PC-3 (cell line): ENCODE results near the gene ADTRP. TPM values are rescaled to one million over a fixed set of nuclear protein-coding genes. Genes with fewer than 3 reads are reported as not detected.

ENCODE experiments used
- ATAC-seq: fragments of 200-7000 bp; cut with Tn5 transposase; 2 replicates; pipeline ENCODE4 v1.9.1; 2020; ENCODE audit warnings: mild to moderate bottlenecking, moderate library complexity
- BruUV-seq: library from RNA; stranded (reverse); fragments of 400-500 nt; replicated peaks from 2 replicates; lab custom pipeline; 2021; lab: Mats Ljungman, UMichigan
- CTCF ChIA-PET: fragments of 300-600 bp; sonication (Branson Sonifier 250); formaldehyde crosslinking; loops from one replicate; lab custom pipeline; 2022; ENCODE audit warnings: antibody characterized with exemption; lab: Charles Lee
- POLR2A ChIA-PET: fragments of 300-600 bp; sonication (Branson Sonifier 250); formaldehyde crosslinking; loops from one replicate; lab custom pipeline; 2022; ENCODE audit warnings: antibody characterized with exemption; ENCODE audit not compliant: unreplicated experiment; lab: Charles Lee
- DNase-seq: peaks from one replicate; pipeline ENCODE4 v3.0.0-alpha.2; 2015
- H2AFZ ChIP-seq: fragments of 300-600 bp; sonication (generic); 2 replicates; pipeline ENCODE4 v1.6.0; 2016; ENCODE audit warnings: antibody characterized with exemption, low read length
- H3F3A ChIP-seq: fragments of 300-600 bp; sonication (generic); one replicate; pipeline ENCODE4 v1.6.0; 2017; ENCODE audit warnings: antibody characterized with exemption, low read length, control low read depth, mild to moderate bottlenecking; ENCODE audit not compliant: unreplicated experiment
- H3K27ac ChIP-seq: fragments of 300-600 bp; sonication (generic); 2 replicates; pipeline ENCODE4 v1.5.1; 2016; ENCODE audit warnings: mild to moderate bottlenecking, low read length
- H3K27me3 ChIP-seq: fragments of 300-600 bp; sonication (generic); 2 replicates; pipeline ENCODE4 v1.6.1; 2016; ENCODE audit warnings: low read length, mixed read lengths
- H3K36me3 ChIP-seq: fragments of 300-600 bp; sonication (generic); 2 replicates; pipeline ENCODE4 v1.6.1; 2016; ENCODE audit warnings: low read depth, mixed run types, low read length, mixed read lengths
- H3K4me1 ChIP-seq: fragments of 300-600 bp; sonication (generic); 2 replicates; pipeline ENCODE4 v1.5.1; 2016; ENCODE audit warnings: low read length; ENCODE audit not compliant: insufficient read depth
- H3K4me2 ChIP-seq: fragments of 300-600 bp; sonication (generic); 2 replicates; pipeline ENCODE4 v1.6.0; 2016; ENCODE audit warnings: low read length
- H3K4me3 ChIP-seq: fragments of 300-600 bp; sonication (generic); 2 replicates; pipeline ENCODE4 v1.5.1; 2016; ENCODE audit warnings: mild to moderate bottlenecking, low read length, mixed read lengths
- H3K79me2 ChIP-seq: fragments of 300-600 bp; sonication (generic); 2 replicates; pipeline ENCODE4 v1.6.1; 2017; ENCODE audit warnings: low read length, mixed read lengths
- H3K9ac ChIP-seq: fragments of 300-600 bp; sonication (generic); 2 replicates; pipeline ENCODE4 v1.6.0; 2016; ENCODE audit warnings: mild to moderate bottlenecking, low read length
- H3K9me2 ChIP-seq: fragments of 300-600 bp; sonication (generic); replicated peaks from 2 replicates; pipeline ENCODE4 v1.6.1; 2016; ENCODE audit warnings: mixed run types, low read length, mixed read lengths
- H3K9me3 ChIP-seq: fragments of 300-600 bp; sonication (generic); 2 replicates; pipeline ENCODE4 v1.6.1; 2016; ENCODE audit warnings: low read length, mixed read lengths
- H4K20me1 ChIP-seq: fragments of 300-600 bp; sonication (generic); 2 replicates; pipeline ENCODE4 v1.6.1; 2016; ENCODE audit warnings: low read length, mixed read lengths
- EZH2 ChIP-seq: fragments of 300-600 bp; sonication (generic); IDR thresholded peaks from one replicate; pipeline ENCODE4 v1.6.1; 2017; ENCODE audit warnings: antibody characterized with exemption, mild to moderate bottlenecking, low read length; ENCODE audit not compliant: unreplicated experiment
- EZH2phosphoT487 ChIP-seq: fragments of 300-600 bp; sonication (generic); IDR thresholded peaks from 2 replicates; pipeline ENCODE4 v1.6.1; 2018; ENCODE audit warnings: mild to moderate bottlenecking, antibody characterized with exemption, low read length, borderline replicate concordance
- intact Hi-C: fragments of 100-400 bp; cut with micrococcal nuclease; formaldehyde crosslinking; loops from 2 replicates; pipeline ENCODE4 v1.9.0; 2023
- total RNA-seq: library from RNA; depleted of rRNA; stranded (reverse); fragments of >200 nt; gene quantifications from 2 replicates; pipeline ENCODE4 v1.2.3, GENCODE V29; 2014
- TF ChIP-seq, protein P1 (sequence below): fragments of 300-600 bp; sonication (generic); conservative IDR thresholded peaks from 2 replicates; pipeline ENCODE4 v1.5.1; 2017; ENCODE audit warnings: antibody characterized with exemption, low read depth, mild to moderate bottlenecking, low read length

Gene ADTRP
- total RNA-seq, 1 experiment from 2014 or later = not detected

DNA sequence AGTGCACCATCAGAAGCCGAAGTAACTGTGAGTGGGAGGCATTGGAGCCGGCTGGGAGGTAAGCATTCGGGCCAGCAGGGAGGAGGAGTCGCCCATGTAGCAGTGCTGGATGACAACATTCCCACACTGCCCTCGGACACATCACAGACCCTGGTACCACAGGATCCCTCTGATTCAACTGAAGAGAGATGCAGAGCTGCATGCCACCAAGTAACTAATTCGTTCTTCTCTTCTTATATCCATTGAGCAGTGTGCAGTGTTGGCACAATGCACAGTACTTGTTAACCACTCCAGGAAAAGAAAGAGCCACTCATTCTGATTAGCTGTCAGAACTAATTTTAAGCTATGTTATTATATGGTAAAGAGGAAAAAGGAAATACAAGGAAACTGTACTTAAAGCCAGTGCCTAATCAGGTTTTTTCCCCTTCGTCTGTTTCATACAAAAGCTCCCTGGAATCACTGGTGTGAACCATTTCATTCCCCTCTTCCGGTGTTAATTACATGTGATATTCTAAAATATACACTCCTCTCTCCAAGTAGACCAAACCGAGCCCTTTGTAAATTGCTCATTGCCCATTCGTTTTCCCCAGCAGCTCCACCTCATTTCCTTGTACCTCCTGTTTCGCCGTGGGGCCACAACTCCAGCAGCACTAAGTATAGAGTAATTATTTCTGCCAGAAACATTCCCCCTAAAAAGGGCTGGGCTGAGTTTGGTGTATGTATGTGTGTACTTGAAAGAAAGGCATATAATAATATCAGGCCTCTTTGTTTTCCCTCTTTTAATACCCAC is 32.4 kb upstream of the ADTRP start:
- no TSS peak for BruUV-seq
- peaks cover 12% of the 10 kb centered on the region for H3K4me1 ChIP-seq
- no peak overlapping the region for H3K4me2 ChIP-seq
- H3K79me2 ChIP-seq = no peaks in the 10 kb centered on the region
- POLR2A ChIA-PET = interaction anchor here (0.6 kb wide), 1 partner anchor 79 kb away, joined by 3 read pairs; no protein-coding TSS in a partner anchor
- DNase-seq (no peak), ATAC-seq (no peak)
- H3K4me3 ChIP-seq = no peak overlapping the region
- TF ChIP-seq, protein P1, sequence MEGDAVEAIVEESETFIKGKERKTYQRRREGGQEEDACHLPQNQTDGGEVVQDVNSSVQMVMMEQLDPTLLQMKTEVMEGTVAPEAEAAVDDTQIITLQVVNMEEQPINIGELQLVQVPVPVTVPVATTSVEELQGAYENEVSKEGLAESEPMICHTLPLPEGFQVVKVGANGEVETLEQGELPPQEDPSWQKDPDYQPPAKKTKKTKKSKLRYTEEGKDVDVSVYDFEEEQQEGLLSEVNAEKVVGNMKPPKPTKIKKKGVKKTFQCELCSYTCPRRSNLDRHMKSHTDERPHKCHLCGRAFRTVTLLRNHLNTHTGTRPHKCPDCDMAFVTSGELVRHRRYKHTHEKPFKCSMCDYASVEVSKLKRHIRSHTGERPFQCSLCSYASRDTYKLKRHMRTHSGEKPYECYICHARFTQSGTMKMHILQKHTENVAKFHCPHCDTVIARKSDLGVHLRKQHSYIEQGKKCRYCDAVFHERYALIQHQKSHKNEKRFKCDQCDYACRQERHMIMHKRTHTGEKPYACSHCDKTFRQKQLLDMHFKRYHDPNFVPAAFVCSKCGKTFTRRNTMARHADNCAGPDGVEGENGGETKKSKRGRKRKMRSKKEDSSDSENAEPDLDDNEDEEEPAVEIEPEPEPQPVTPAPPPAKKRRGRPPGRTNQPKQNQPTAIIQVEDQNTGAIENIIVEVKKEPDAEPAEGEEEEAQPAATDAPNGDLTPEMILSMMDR = no peak
- TF ChIP-seq EZH2 (no peak), EZH2phosphoT487 (no peak)
- no peaks in the 10 kb centered on the region for H3K9me3 ChIP-seq
- CTCF ChIA-PET = no interaction called here
- H3K27me3 ChIP-seq = no peaks in the 10 kb centered on the region
- no peaks in the 10 kb centered on the region for H3K9me2 ChIP-seq
- no peaks in the 10 kb centered on the region for H3F3A ChIP-seq
- no peak overlapping the region for H2AFZ ChIP-seq
- no peak overlapping the region for H3K27ac ChIP-seq
- H3K9ac ChIP-seq = no peak overlapping the region
- intact Hi-C loops = no loop called here
- H4K20me1 ChIP-seq = no peaks in the 10 kb centered on the region
- no peaks in the 10 kb centered on the region for H3K36me3 ChIP-seq

DNA sequence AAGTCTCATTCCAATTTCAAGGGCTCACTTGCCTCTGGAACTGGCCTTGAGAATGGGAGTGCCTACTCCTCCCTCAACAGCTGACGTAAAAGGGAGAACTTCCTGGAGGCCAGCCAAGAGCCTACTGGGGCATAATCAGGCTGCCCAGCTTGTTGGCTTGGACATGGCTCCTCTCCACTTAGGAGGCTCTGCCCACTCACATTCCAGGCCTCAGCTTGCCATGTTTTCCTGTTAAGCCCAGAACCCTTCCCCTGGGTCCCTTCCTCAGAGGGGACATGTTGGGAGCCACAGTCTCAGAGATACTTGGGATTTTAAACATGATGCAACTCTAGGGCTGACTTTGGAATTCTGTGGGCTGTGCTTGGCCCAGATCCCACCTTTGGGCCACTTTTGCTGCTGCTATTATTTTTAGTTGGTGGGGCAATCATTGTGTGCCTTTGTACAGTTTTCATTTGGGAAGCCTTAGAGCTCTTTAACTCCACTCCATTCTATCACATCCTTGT is 31.5 kb upstream of the ADTRP start:
- BruUV-seq = no TSS peak
- POLR2A ChIA-PET = no interaction called here
- no peaks in the 10 kb centered on the region for H3K9me3 ChIP-seq
- ATAC-seq (no peak), DNase-seq (peak; percentile 20)
- no peak overlapping the region for H3K4me2 ChIP-seq
- peaks cover 3% of the 10 kb centered on the region for H3K4me1 ChIP-seq
- intact Hi-C loops = no loop called here
- H3K9me2 ChIP-seq = no peaks in the 10 kb centered on the region
- H4K20me1 ChIP-seq = no peaks in the 10 kb centered on the region
- TF ChIP-seq EZH2 = no peak
- TF ChIP-seq, protein P1 = no peak
- no peak for TF ChIP-seq EZH2phosphoT487
- H3K79me2 ChIP-seq = no peaks in the 10 kb centered on the region
- no peaks in the 10 kb centered on the region for H3F3A ChIP-seq
- H3K27ac ChIP-seq = no peak overlapping the region
- CTCF ChIA-PET = no interaction called here
- H3K27me3 ChIP-seq = no peaks in the 10 kb centered on the region
- H3K4me3 ChIP-seq = no peak overlapping the region
- no peak overlapping the region for H2AFZ ChIP-seq
- no peak overlapping the region for H3K9ac ChIP-seq
- H3K36me3 ChIP-seq = no peaks in the 10 kb centered on the region

DNA sequence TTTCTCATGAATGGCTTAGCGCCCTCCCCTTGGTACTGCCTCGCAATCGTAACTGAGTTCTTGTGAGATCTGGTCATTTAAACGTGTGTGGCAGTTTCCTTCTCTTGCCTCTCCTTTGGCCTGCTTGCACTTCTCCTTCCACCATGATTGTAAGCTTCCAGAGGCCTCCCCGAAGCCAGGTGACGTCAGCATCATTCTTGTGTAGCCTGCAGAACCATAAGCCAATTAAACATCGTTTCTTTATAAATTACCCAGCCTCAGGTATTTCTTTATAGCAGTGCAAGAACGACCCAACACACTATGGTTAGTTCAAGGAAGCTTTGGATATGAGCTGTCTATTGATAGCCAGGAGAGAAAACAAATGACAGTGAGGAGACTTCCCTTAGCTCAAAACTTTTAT is 29.5 kb upstream of the ADTRP start:
- DNase-seq = no peak
- Histone ChIP-seq H3K79me2 (no peaks in the 10 kb centered on the region), H3K4me3 (no peak overlapping the region), H2AFZ (no peak overlapping the region), H3K27me3 (no peaks in the 10 kb centered on the region), H3K4me2 (no peak overlapping the region), H3K9me3 (no peaks in the 10 kb centered on the region), H3K9ac (no peak overlapping the region), H3K4me1 (peaks cover 5% of the 10 kb centered on the region), H3K27ac (no peak overlapping the region), H3F3A (no peaks in the 10 kb centered on the region), H3K36me3 (no peaks in the 10 kb centered on the region), H3K9me2 (no peaks in the 10 kb centered on the region), H4K20me1 (no peaks in the 10 kb centered on the region)
- intact Hi-C loops = no loop called here
- ChIA-PET CTCF (no interaction called here), POLR2A (no interaction called here)
- ATAC-seq = no peak
- no TSS peak for BruUV-seq
- no peak for TF ChIP-seq EZH2phosphoT487
- TF ChIP-seq EZH2 = no peak
- TF ChIP-seq, protein P1 = no peak
